GM12874 (cell line): ENCODE data around the gene SARNP.

Experiments used
- CTCF ChIP-seq: IDR thresholded peaks from 2 replicates; pipeline ENCODE4 v1.5.1; 2011; ENCODE audit warnings: low read depth, mild to moderate bottlenecking, control low read depth, low read length, moderate library complexity; ENCODE audit not compliant: insufficient read depth

The SARNP gene

GRCh38 chr12:55817345-55818139, at the start of gene SARNP, which contains the start of gene ORMDL2:
Gene SARNP, minus strand, starts transcription at chr12:55817724. Its CDS starts 23 bp downstream, at chr12:55817701.
Gene ORMDL2, plus strand, starts transcription at chr12:55818041. Its CDS starts 959 bp downstream, at chr12:55819000.
- no peak for TF ChIP-seq CTCF

- TF ChIP-seq CTCF, result no peak
Observed at GRCh38 chr12:55865327-55865726, 47.8 kb upstream of the SARNP start.

- TF ChIP-seq CTCF, result no peak
Observed at GRCh38 chr12:55862286-55862685, 44.8 kb upstream of the SARNP start.

GRCh38 chr12:55861871-55862270, 44.3 kb upstream of the SARNP start:
- no peak for TF ChIP-seq CTCF

GRCh38 chr12:55861396-55861795, 43.9 kb upstream of the SARNP start:
- no peak for TF ChIP-seq CTCF

GRCh38 chr12:55852740-55853139, 35.2 kb upstream of the SARNP start:
- no peak for TF ChIP-seq CTCF

- TF ChIP-seq CTCF, result no peak
Observed at GRCh38 chr12:55850893-55851292, 33.4 kb upstream of the SARNP start.
